ENCODE results near the gene ZBTB7C. TPM values are rescaled to one million over a fixed set of nuclear protein-coding genes. Genes with fewer than 3 reads are reported as not detected.

The ZBTB7C gene
- total and polyA plus RNA-seq, 2 of the 4 experiments (the other 2 are of a cell fraction) = not detected

GRCh38 chr18:48265328-48265727, 143.9 kb downstream of the ZBTB7C start:
- Histone ChIP-seq H4K8ac (ENCODE audit: low read depth in 2 of 2, low read length in 2 of 2) (no peak overlapping the region), H3K14ac (replicated peaks; ENCODE audit: low read depth, low read length) (no peak overlapping the region), H3K4me2 (ENCODE audit: low read depth, low read length) (no peak overlapping the region), H2AK9ac (replicated peaks; ENCODE audit: low read depth, low read length, poor library complexity) (no peak overlapping the region), H3K36me3 (ENCODE audit: control insufficient read depth, insufficient read depth, low read length) (no peaks in the 10 kb centered on the region), H3K4me3 (ENCODE audit: insufficient read depth, low read depth, low read length) (no peak overlapping the region), H2BK15ac (ENCODE audit: low read depth, low read length) (no peak overlapping the region), H3K9me3 (ENCODE audit: control insufficient read depth, insufficient read depth, low read length) (no peaks in the 10 kb centered on the region), H3K56ac (ENCODE audit: extremely low read depth, insufficient read depth, low read length) (no peak overlapping the region), H2BK120ac (ENCODE audit: low read depth, low read length) (no peak overlapping the region), H3K18ac (ENCODE audit: low read depth, low read length) (no peak overlapping the region), H3K9ac (ENCODE audit: low read depth, low read length) (no peak overlapping the region), H4K5ac (ENCODE audit: low read depth, low read length) (no peak overlapping the region), H3K27ac (ENCODE audit: insufficient read depth, low read length) (no peak overlapping the region), H3K79me1 (ENCODE audit: low read depth in 1 of 2, low read length in 2 of 2) (no peaks in the 10 kb centered on the region), H2AFZ (replicated peaks; ENCODE audit: low read length, poor library complexity) (no peak overlapping the region), H2BK20ac (ENCODE audit: low read depth, low read length) (no peak overlapping the region), H3K23ac (ENCODE audit: low read depth, low read length) (no peak overlapping the region), H3K4ac (ENCODE audit: low read depth, low read length) (no peak overlapping the region), H3K4me1 (ENCODE audit: control insufficient read depth, insufficient read depth, low read length) (no peaks in the 10 kb centered on the region), H3K27me3 (ENCODE audit: control insufficient read depth, insufficient read depth, low read length) (no peaks in the 10 kb centered on the region; the same call in 1 of the 2 replicates), H2BK5ac (ENCODE audit: low read depth, low read length, poor library complexity, severe bottlenecking) (no peak overlapping the region), H4K20me1 (ENCODE audit: insufficient read depth, low read length) (no peaks in the 10 kb centered on the region), H2AK5ac (ENCODE audit: low read depth, low read length) (no peak overlapping the region), H4K91ac (ENCODE audit: insufficient read depth, low read depth, low read length) (no peak overlapping the region), H3K9me1 (ENCODE audit: insufficient read depth, low read length) (no peaks in the 10 kb centered on the region)
- no TSS peak for BruUV-seq (replicated peaks)
- intact Hi-C loops (cut with micrococcal nuclease) (no loop called here), in situ Hi-C loops (cut with MboI; ENCODE audit: low sequenced_read_pairs) (no loop called here), dilution Hi-C loops (cut with HindIII; ENCODE audit: low sequenced_read_pairs, unreplicated experiment) (no loop called here)
- no peak for ATAC-seq (ENCODE audit: low read depth)
- ChIA-PET CTCF (no interaction called here), POLR2A (ENCODE audit: unreplicated experiment) (no interaction called here)
- TF ChIP-seq CHD1 (IDR thresholded peaks at IDR 0.05; ENCODE audit: low read depth, low read length) (no peak), MXI1 (IDR thresholded peaks at IDR 0.05; ENCODE audit: borderline replicate concordance, low read depth, low read length) (no peak), USF2 (IDR thresholded peaks at IDR 0.05; ENCODE audit: low read depth, low read length) (no peak), NFE2L2 (IDR thresholded peaks at IDR 0.05; ENCODE audit: low read depth, low read length) (no peak), POLR2A (IDR thresholded peaks at IDR 0.05; ENCODE audit: low read depth, low read length) (no peak), CTCF (conservative IDR thresholded peaks at IDR 0.05; ENCODE audit: low read depth, low read length) (no peak), MAZ (IDR thresholded peaks at IDR 0.05; ENCODE audit: borderline replicate concordance, low read depth, low read length) (no peak), RCOR1 (IDR thresholded peaks at IDR 0.05; ENCODE audit: insufficient replicate concordance, low read length) (no peak), RAD21 (IDR thresholded peaks at IDR 0.05; ENCODE audit: low read length) (no peak)
- no peak for DNase-seq
- 46% methylated on average over 4 of the region's 4 CpGs; no CpG with 5 or more reads in 1 of the 2 experiments for WGBS, 2 experiments (ENCODE audit: extremely low coverage in 2 of 2, insufficient read length in 1 of 2)
